K562 (cell line): Measurements from ENCODE around the gene ARHGAP10. TPM values are rescaled to one million over a fixed set of nuclear protein-coding genes. Genes with fewer than 3 reads are reported as not detected.

Experiments
- ATAC-seq: fragments of 200-7000 bp; cut with Tn5 transposase; 3 replicates; pipeline ENCODE4 v1.9.1; 2020; ENCODE audit warnings: moderate library complexity
- BruUV-seq: library from RNA; stranded (reverse); fragments of 400-500 nt; replicated peaks from 2 replicates; lab custom pipeline; 2021; lab: Mats Ljungman, UMichigan
- CTCF ChIA-PET: fragments of 300-600 bp; formaldehyde crosslinking; extraction: SDS; loops from one replicate; lab custom pipeline; 2021; ENCODE audit warnings: low intra/inter-chr PET ratio; lab: Yijun Ruan, JAX
- POLR2A ChIA-PET: fragments of 300-600, 350-650 bp; sonication (Branson Sonifier 250); formaldehyde crosslinking; extraction: SDS; loops from one replicate; lab custom pipeline; 2021; ENCODE audit warnings: antibody characterized with exemption, inconsistent platforms; lab: Yijun Ruan, JAX
- DNase-seq, 4 experiments: peaks; one replicate each; pipeline versions ENCODE4 v3.0.0 to v3.0.0-alpha.2; 2011 to 2018; ENCODE audit warnings: low spot score in 3 of 4, mixed read lengths in 3 of 4; ENCODE audit errors: extremely low read depth in 1 of 4
- FAIRE-seq: peaks from 2 replicates; lab custom pipeline; 2011; peaks lifted over from hg19 to GRCh38; lab: Jason Lieb, UNC
- H2AFZ ChIP-seq: 2 replicates; pipeline ENCODE4 v1.6.0; 2011; ENCODE audit warnings: low read depth, low read length, control low read depth, inconsistent platforms
- H3K27ac ChIP-seq: fragments of 200-600 bp; 3 replicates; pipeline ENCODE4 v1.8.0; 2011; ENCODE audit warnings: low read depth, mild to moderate bottlenecking, control low read depth, inconsistent platforms, low read length, moderate library complexity, mixed read lengths; ENCODE audit errors: extremely low read depth
- H3K27me3 ChIP-seq, 2 experiments: fragments of 300-600 bp in 1 of 2; 2 replicates in 1 of 2; 3 replicates in 1 of 2; pipeline versions ENCODE4 v1.6.0 to v1.8.0; 2011; ENCODE audit warnings: inconsistent platforms in 2 of 2, low read length in 2 of 2, mild to moderate bottlenecking in 1 of 2, mixed read lengths in 1 of 2, moderate library complexity in 1 of 2; ENCODE audit not compliant: control insufficient read depth in 2 of 2, insufficient read depth in 2 of 2
- H3K36me3 ChIP-seq: fragments of 300-600 bp; 3 replicates; pipeline ENCODE4 v1.8.0; 2011; ENCODE audit warnings: mild to moderate bottlenecking, low read length, inconsistent platforms; ENCODE audit not compliant: control insufficient read depth, insufficient read depth
- H3K4me1 ChIP-seq, 2 experiments: fragments of 200-600 bp in 1 of 2; replicated peaks in 1 of 2; 2 replicates in 1 of 2; 3 replicates in 1 of 2; pipeline versions ENCODE4 v1.5.1 to v1.8.0; 2011; ENCODE audit warnings: inconsistent platforms in 2 of 2, low read length in 2 of 2, mild to moderate bottlenecking in 1 of 2, mixed read lengths in 1 of 2, moderate library complexity in 1 of 2; ENCODE audit not compliant: control insufficient read depth in 2 of 2, insufficient read depth in 2 of 2
- H3K4me2 ChIP-seq: 2 replicates; pipeline ENCODE4 v1.6.1; 2011; ENCODE audit warnings: low read length, control low read depth, inconsistent platforms, mixed read lengths; ENCODE audit not compliant: insufficient read depth
- H3K4me3 ChIP-seq: fragments of 200-600 bp; sonication (generic), shearing (Covaris generic); 2 replicates; pipeline ENCODE4 v1.5.1; 2016; ENCODE audit warnings: control low read depth, inconsistent platforms
- H3K79me2 ChIP-seq: fragments of 200-600 bp; 3 replicates; pipeline ENCODE4 v1.8.0; 2011; ENCODE audit warnings: low read length, inconsistent platforms; ENCODE audit not compliant: control insufficient read depth, insufficient read depth
- H3K9ac ChIP-seq, 2 experiments: 2 replicates each; pipeline versions ENCODE4 v1.6.0 to v1.6.1; 2011; ENCODE audit warnings: low read depth in 2 of 2, low read length in 2 of 2, control low read depth in 1 of 2, inconsistent platforms in 1 of 2, mild to moderate bottlenecking in 1 of 2, mixed read lengths in 1 of 2; ENCODE audit not compliant: insufficient read depth in 1 of 2
- H3K9me1 ChIP-seq: one replicate; pipeline ENCODE4 v1.6.0; 2011; ENCODE audit warnings: inconsistent platforms, mild to moderate bottlenecking, low read length, moderate library complexity; ENCODE audit not compliant: control insufficient read depth, insufficient read depth
- H3K9me3 ChIP-seq: replicated peaks from 2 replicates; pipeline ENCODE4 v1.5.1; 2011; ENCODE audit warnings: low read depth, low read length, inconsistent platforms; ENCODE audit not compliant: control insufficient read depth, insufficient read depth
- H4K20me1 ChIP-seq: replicated peaks from 2 replicates; pipeline ENCODE4 v1.6.1; 2011; ENCODE audit warnings: low read length, inconsistent platforms, mixed read lengths; ENCODE audit not compliant: control insufficient read depth, insufficient read depth
- ARID1B ChIP-seq: fragments of 450-650 bp; IDR thresholded peaks from 2 replicates; pipeline ENCODE4 v1.6.1; 2016; ENCODE audit warnings: antibody characterized with exemption, mild to moderate bottlenecking, inconsistent platforms
- BHLHE40 ChIP-seq: IDR thresholded peaks from 2 replicates; pipeline ENCODE4 v1.6.1; 2011; ENCODE audit warnings: low read length, improper control_type of control experiment
- ELK1 ChIP-seq: sonication (generic); formaldehyde crosslinking; IDR thresholded peaks from 2 replicates; pipeline ENCODE4 v1.8.1; 2022; ENCODE audit warnings: missing genetic modification reagents
- EP400 ChIP-seq: fragments of 450-650 bp; IDR thresholded peaks from 2 replicates; pipeline ENCODE4 v1.6.1; 2017; ENCODE audit warnings: antibody characterized with exemption, mild to moderate bottlenecking, moderate library complexity
- GABPA ChIP-seq: fragments of 200-800 bp; sonication (Bioruptor generic); conservative IDR thresholded peaks from 2 replicates; pipeline ENCODE4 v1.6.1; 2016; ENCODE audit warnings: low read depth, missing genetic modification characterization, missing compliant biosample characterization
- HDGF ChIP-seq: fragments of 450-650 bp; IDR thresholded peaks from 2 replicates; pipeline ENCODE4 v1.6.1; 2016
- PHTF2 ChIP-seq: fragments of 250-450 bp; sonication (Bioruptor Pico); IDR thresholded peaks from 2 replicates; pipeline ENCODE4 v1.5.0; 2021; ENCODE audit warnings: mild to moderate bottlenecking
- TAF9B ChIP-seq: fragments of 450-650 bp; IDR thresholded peaks from 2 replicates; pipeline ENCODE4 v1.6.1; 2018; ENCODE audit warnings: mild to moderate bottlenecking; ENCODE audit not compliant: partially characterized antibody
- TOE1 ChIP-seq, 2 experiments: fragments of 450-650 bp in 1 of 2; sonication (generic) in 1 of 2; formaldehyde crosslinking in 1 of 2; IDR thresholded peaks; 2 replicates each; pipeline versions ENCODE4 v1.7.1 to v1.8.0; 2016 to 2022; ENCODE audit warnings: borderline replicate concordance in 2 of 2, mild to moderate bottlenecking in 2 of 2, antibody characterized with exemption in 1 of 2, inconsistent platforms in 1 of 2, low read depth in 1 of 2, missing genetic modification reagents in 1 of 2, moderate library complexity in 1 of 2
- ZBTB1 ChIP-seq: sonication (generic); formaldehyde crosslinking; IDR thresholded peaks from 2 replicates; pipeline ENCODE4 v1.8.1; 2023; ENCODE audit warnings: missing genetic modification reagents, low read depth, mild to moderate bottlenecking, borderline replicate concordance
- WGBS: fragments of 100-300 bp; shearing (Covaris generic); methylation state at CpG from one replicate; pipeline ENCODE4 v1.1.6; 2016; ENCODE audit warnings: low coverage, mixed read lengths; ENCODE audit not compliant: insufficient coverage; ENCODE audit errors: missing lambda C conversion rate; 5-methylcytosine and 5-hydroxymethylcytosine counted together
- in situ Hi-C: fragments of 300-500 bp; cut with MboI; formaldehyde crosslinking; loops from 4 replicates; pipeline ENCODE4 v1.15.0; 2018; ENCODE audit warnings: inconsistent platforms, mixed read lengths
- intact Hi-C: fragments of 100-400 bp; cut with micrococcal nuclease; formaldehyde crosslinking; loops from 2 replicates; pipeline ENCODE4 v1.14.2; 2022
- polyA plus RNA-seq, 8 experiments: library from polyadenylated mRNA; depleted of rRNA in 4 of 8; stranded (reverse) in 5 of 8; unstranded in 3 of 8; fragments of >200 nt; fragmentation: Nextera tagmentation in 2 of 8; fragmentation: Illumina TruSeq in 1 of 8; extraction: Ambion mirVana in 2 of 8; extraction: Trizol in 1 of 8; gene quantifications; 2 replicates each; pipeline versions ENCODE4 v1.2.1 to v1.2.3, GENCODE V29; 2011 to 2014; ENCODE audit warnings: inconsistent platforms in 1 of 8, missing spikeins in 1 of 8
- total RNA-seq, 7 experiments: library from RNA; depleted of rRNA in 6 of 7; stranded (reverse); fragments of >200 nt in 6 of 7; fragmentation: Illumina TruSeq in 2 of 7; extraction: Trizol in 2 of 7; gene quantifications; 2 replicates each; pipeline versions ENCODE4 v1.2.1 to v1.2.3, GENCODE V29; 2011 to 2021; ENCODE audit warnings: low replicate concordance in 1 of 7
- TF ChIP-seq, protein P1 (sequence below): fragments of 250-450 bp; sonication (Bioruptor Pico); IDR thresholded peaks from 2 replicates; pipeline ENCODE4 v1.5.1; 2021; ENCODE audit warnings: mild to moderate bottlenecking

The ARHGAP10 gene
- total and polyA plus RNA-seq, 9 of the 15 experiments (the other 6 are each of a cell fraction or from before 2014, with no cell fraction given) = 0.03 to 0.22 (median 0.06) TPM; not detected in 3

GRCh38 chr4:147994076-147994475 is 262.2 kb downstream of the ARHGAP10 start:
- intact Hi-C loops (no loop called here), in situ Hi-C loops (no loop called here)
- Histone ChIP-seq H3K4me1 (no peaks in the 10 kb centered on the region), H2AFZ (no peak overlapping the region), H3K27me3 (no peaks in the 10 kb centered on the region), H3K79me2 (no peaks in the 10 kb centered on the region), H4K20me1 (no peaks in the 10 kb centered on the region), H3K9me1 (no peaks in the 10 kb centered on the region), H3K9me3 (no peaks in the 10 kb centered on the region), H3K36me3 (no peaks in the 10 kb centered on the region), H3K9ac (no peak overlapping the region), H3K4me3 (no peak overlapping the region), H3K27ac (no peak overlapping the region), H3K4me2 (no peak overlapping the region)
- 0% methylated on average over 3 of the region's 3 CpGs for WGBS
- TF ChIP-seq EP400 (no peak), ELK1 (no peak)
- no peak for ATAC-seq
- no peak for DNase-seq
- FAIRE-seq = no peak
- BruUV-seq = no TSS peak
- POLR2A ChIA-PET = no interaction called here
- CTCF ChIA-PET = no interaction called here

- Histone ChIP-seq H3K27ac (no peak overlapping the region), H3K27me3 (no peaks in the 10 kb centered on the region), H3K36me3 (no peaks in the 10 kb centered on the region), H2AFZ (no peak overlapping the region), H3K9me3 (no peaks in the 10 kb centered on the region), H3K4me1 (no peaks in the 10 kb centered on the region), H3K4me2 (no peak overlapping the region), H3K79me2 (no peaks in the 10 kb centered on the region), H3K9me1 (no peaks in the 10 kb centered on the region), H3K9ac (no peak overlapping the region), H4K20me1 (no peaks in the 10 kb centered on the region), H3K4me3 (no peak overlapping the region)
- FAIRE-seq (no peak), DNase-seq (no peak), ATAC-seq (no peak)
- WGBS = under 1% methylated on average over 10 of the region's 10 CpGs
- in situ Hi-C loops = no loop called here
- ChIA-PET CTCF (no interaction called here), POLR2A (interaction anchor here (0.7 kb wide), 1 partner anchor 39 kb away, joined by 3 read pairs; no protein-coding TSS in a partner anchor)
- BruUV-seq = no TSS peak
- intact Hi-C loops = no loop called here
- TF ChIP-seq ARID1B (no peak), BHLHE40 (no peak), HDGF (no peak), PHTF2 (CRISPR knock-in tag) (no peak), TAF9B (no peak), ZBTB1 (CRISPR knock-in tag) (no peak), TOE1 (IDR thresholded peaks at IDR 0.05; ENCODE audit: borderline replicate concordance) (no peak), TOE1 (CRISPR knock-in tag; IDR thresholded peaks at IDR 0.05; ENCODE audit: borderline replicate concordance, low read depth) (no peak), GABPA (tag) (no peak)
- TF ChIP-seq, protein P1, sequence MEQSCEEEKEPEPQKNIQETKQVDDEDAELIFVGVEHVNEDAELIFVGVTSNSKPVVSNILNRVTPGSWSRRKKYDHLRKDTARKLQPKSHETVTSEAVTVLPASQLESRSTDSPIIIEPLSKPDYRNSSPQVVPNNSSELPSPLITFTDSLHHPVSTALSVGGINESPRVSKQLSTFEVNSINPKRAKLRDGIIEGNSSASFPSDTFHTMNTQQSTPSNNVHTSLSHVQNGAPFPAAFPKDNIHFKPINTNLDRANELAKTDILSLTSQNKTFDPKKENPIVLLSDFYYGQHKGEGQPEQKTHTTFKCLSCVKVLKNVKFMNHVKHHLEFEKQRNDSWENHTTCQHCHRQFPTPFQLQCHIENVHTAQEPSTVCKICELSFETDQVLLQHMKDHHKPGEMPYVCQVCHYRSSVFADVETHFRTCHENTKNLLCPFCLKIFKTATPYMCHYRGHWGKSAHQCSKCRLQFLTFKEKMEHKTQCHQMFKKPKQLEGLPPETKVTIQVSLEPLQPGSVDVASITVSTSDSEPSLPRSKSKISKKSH (CRISPR knock-in tag) = no peak
These were observed 262.9 kb downstream of the ARHGAP10 start for GRCh38 chr4:147994491-147995385.
